GM12873 (cell line): Measurements from ENCODE around the gene LGALS14.

Experiments
- CTCF ChIP-seq: IDR thresholded peaks from 2 replicates; pipeline ENCODE4 v1.5.1; 2012; ENCODE audit warnings: low read depth, mild to moderate bottlenecking, moderate library complexity, low read length, control low read depth; ENCODE audit not compliant: insufficient read depth; ENCODE audit errors: missing control alignments

LGALS14 gene

GRCh38 chr19:39698535-39698934 lies 5.7 kb upstream of the LGALS14 start:
- no peak for TF ChIP-seq CTCF

- TF ChIP-seq CTCF, result no peak
Measured at GRCh38 chr19:39701291-39701690, 3.0 kb upstream of the LGALS14 start.

GRCh38 chr19:39705578-39706188 lies 1.4 kb downstream of the LGALS14 start:
- TF ChIP-seq CTCF, result no peak

GRCh38 chr19:39708594-39708993 lies 4.3 kb downstream of the LGALS14 start:
- TF ChIP-seq CTCF, result no peak

GRCh38 chr19:39709026-39709872 lies 5.0 kb downstream of the LGALS14 start:
- TF ChIP-seq CTCF, result no peak

- TF ChIP-seq CTCF, result no peak
Measured at GRCh38 chr19:39710333-39710890, 6.1 kb downstream of the LGALS14 start.

GRCh38 chr19:39725995-39726394 lies 21.7 kb downstream of the LGALS14 start:
- no peak for TF ChIP-seq CTCF
